Measurements from ENCODE around the gene CCDC178.

CCDC178 gene

GRCh38 chr18:33282709-33283333 is 157.7 kb downstream of the CCDC178 start:
- no peak overlapping the region for H3K4me3 ChIP-seq (ENCODE audit: control insufficient read depth in 1 of 7, extremely low read depth in 1 of 7, insufficient read depth in 4 of 7, low read depth in 2 of 7, low read length in 6 of 7)
- H3K27ac ChIP-seq (ENCODE audit: insufficient read depth in 1 of 2, low read depth in 1 of 2, low read length in 2 of 2, poor library complexity in 1 of 2, severe bottlenecking in 2 of 2): no peak overlapping the region
- 88% methylated on average over 3 of the region's 6 CpGs for WGBS (ENCODE audit: insufficient coverage)
- no peak for DNase-seq
- ChIA-PET POLR2A (no interaction called here), CTCF (no interaction called here)
- no peaks in the 10 kb centered on the region for H3K27me3 ChIP-seq (replicated peaks in 2 of 5; ENCODE audit: control insufficient read depth in 4 of 5, insufficient read depth in 5 of 5, low read length in 4 of 5)
- H3K36me3 ChIP-seq (ENCODE audit: control insufficient read depth in 4 of 4, insufficient read depth in 4 of 4, low read length in 3 of 4): no peaks in the 10 kb centered on the region
- peaks cover 0 to 1% (median 0%) of the 10 kb centered on the region in 5 experiments for H3K9me3 ChIP-seq (ENCODE audit: control extremely low read depth in 1 of 5, control insufficient read depth in 4 of 5, insufficient read depth in 2 of 5, low read depth in 1 of 5, low read length in 4 of 5)
- H3K4me1 ChIP-seq (ENCODE audit: control extremely low read depth in 1 of 4, control insufficient read depth in 4 of 4, insufficient read depth in 4 of 4, low read length in 3 of 4): no peaks in the 10 kb centered on the region

GRCh38 chr18:33282142-33282541 is 158.4 kb downstream of the CCDC178 start:
- no peak for DNase-seq
- ChIA-PET CTCF (no interaction called here), POLR2A (no interaction called here)
- no peaks in the 10 kb centered on the region for H3K4me1 ChIP-seq (ENCODE audit: control extremely low read depth in 1 of 4, control insufficient read depth in 4 of 4, insufficient read depth in 4 of 4, low read length in 3 of 4)
- no peaks in the 10 kb centered on the region for H3K36me3 ChIP-seq (ENCODE audit: control insufficient read depth in 4 of 4, insufficient read depth in 4 of 4, low read length in 3 of 4)
- peaks cover 0 to 3% (median 0%) of the 10 kb centered on the region in 5 experiments for H3K9me3 ChIP-seq (ENCODE audit: control extremely low read depth in 1 of 5, control insufficient read depth in 4 of 5, insufficient read depth in 2 of 5, low read depth in 1 of 5, low read length in 4 of 5)
- 90% methylated on average over 4 of the region's 7 CpGs for WGBS (ENCODE audit: insufficient coverage)
- H3K27ac ChIP-seq (ENCODE audit: insufficient read depth in 1 of 2, low read depth in 1 of 2, low read length in 2 of 2, poor library complexity in 1 of 2, severe bottlenecking in 2 of 2): no peak overlapping the region
- H3K27me3 ChIP-seq (replicated peaks in 2 of 5; ENCODE audit: control insufficient read depth in 4 of 5, insufficient read depth in 5 of 5, low read length in 4 of 5): no peaks in the 10 kb centered on the region
- no peak overlapping the region for H3K4me3 ChIP-seq (ENCODE audit: control insufficient read depth in 1 of 7, extremely low read depth in 1 of 7, insufficient read depth in 4 of 7, low read depth in 2 of 7, low read length in 6 of 7)

GRCh38 chr18:33277431-33277830 is 163.1 kb downstream of the CCDC178 start:
- Histone ChIP-seq H3K36me3 (ENCODE audit: control insufficient read depth in 4 of 4, insufficient read depth in 4 of 4, low read length in 3 of 4) (no peaks in the 10 kb centered on the region), H3K27me3 (replicated peaks in 2 of 5; ENCODE audit: control insufficient read depth in 4 of 5, insufficient read depth in 5 of 5, low read length in 4 of 5) (no peaks in the 10 kb centered on the region), H3K4me3 (ENCODE audit: control insufficient read depth in 1 of 7, extremely low read depth in 1 of 7, insufficient read depth in 4 of 7, low read depth in 2 of 7, low read length in 6 of 7) (no peak overlapping the region), H3K4me1 (ENCODE audit: control extremely low read depth in 1 of 4, control insufficient read depth in 4 of 4, insufficient read depth in 4 of 4, low read length in 3 of 4) (no peaks in the 10 kb centered on the region), H3K27ac (ENCODE audit: insufficient read depth in 1 of 2, low read depth in 1 of 2, low read length in 2 of 2, poor library complexity in 1 of 2, severe bottlenecking in 2 of 2) (no peak overlapping the region), H3K9me3 (ENCODE audit: control extremely low read depth in 1 of 5, control insufficient read depth in 4 of 5, insufficient read depth in 2 of 5, low read depth in 1 of 5, low read length in 4 of 5) (peaks cover 0 to 3% (median 0%) of the 10 kb centered on the region in 5 experiments)
- CTCF ChIA-PET: no interaction called here
- DNase-seq: no peak
- POLR2A ChIA-PET: no interaction called here

- ChIA-PET POLR2A (no interaction called here), CTCF (no interaction called here)
- Histone ChIP-seq H3K36me3 (ENCODE audit: control insufficient read depth in 4 of 4, insufficient read depth in 4 of 4, low read length in 3 of 4) (no peaks in the 10 kb centered on the region), H3K4me3 (ENCODE audit: control insufficient read depth in 1 of 7, extremely low read depth in 1 of 7, insufficient read depth in 4 of 7, low read depth in 2 of 7, low read length in 6 of 7) (no peak overlapping the region), H3K27me3 (replicated peaks in 2 of 5; ENCODE audit: control insufficient read depth in 4 of 5, insufficient read depth in 5 of 5, low read length in 4 of 5) (no peaks in the 10 kb centered on the region), H3K4me1 (ENCODE audit: control extremely low read depth in 1 of 4, control insufficient read depth in 4 of 4, insufficient read depth in 4 of 4, low read length in 3 of 4) (no peaks in the 10 kb centered on the region), H3K27ac (ENCODE audit: insufficient read depth in 1 of 2, low read depth in 1 of 2, low read length in 2 of 2, poor library complexity in 1 of 2, severe bottlenecking in 2 of 2) (no peak overlapping the region), H3K9me3 (ENCODE audit: control extremely low read depth in 1 of 5, control insufficient read depth in 4 of 5, insufficient read depth in 2 of 5, low read depth in 1 of 5, low read length in 4 of 5) (peaks cover 0 to 3% (median 0%) of the 10 kb centered on the region in 5 experiments)
- DNase-seq: no peak
Measured at GRCh38 chr18:33275843-33276242, 164.7 kb downstream of the CCDC178 start.

GRCh38 chr18:33270297-33270696 is 170.2 kb downstream of the CCDC178 start:
- H3K9me3 ChIP-seq (ENCODE audit: control extremely low read depth in 1 of 5, control insufficient read depth in 4 of 5, insufficient read depth in 2 of 5, low read depth in 1 of 5, low read length in 4 of 5): no peaks in the 10 kb centered on the region
- H3K4me3 ChIP-seq (ENCODE audit: control insufficient read depth in 1 of 7, extremely low read depth in 1 of 7, insufficient read depth in 4 of 7, low read depth in 2 of 7, low read length in 6 of 7): no peak overlapping the region
- CTCF ChIA-PET: no interaction called here
- no peak for DNase-seq
- no peaks in the 10 kb centered on the region for H3K4me1 ChIP-seq (ENCODE audit: control extremely low read depth in 1 of 4, control insufficient read depth in 4 of 4, insufficient read depth in 4 of 4, low read length in 3 of 4)
- POLR2A ChIA-PET: no interaction called here
- no peaks in the 10 kb centered on the region for H3K36me3 ChIP-seq (ENCODE audit: control insufficient read depth in 4 of 4, insufficient read depth in 4 of 4, low read length in 3 of 4)
- H3K27me3 ChIP-seq (replicated peaks in 2 of 5; ENCODE audit: control insufficient read depth in 4 of 5, insufficient read depth in 5 of 5, low read length in 4 of 5): no peaks in the 10 kb centered on the region
- WGBS (ENCODE audit: insufficient coverage): no CpG with 5 or more reads among the region's 1 CpG
- no peak overlapping the region for H3K27ac ChIP-seq (ENCODE audit: insufficient read depth in 1 of 2, low read depth in 1 of 2, low read length in 2 of 2, poor library complexity in 1 of 2, severe bottlenecking in 2 of 2)

GRCh38 chr18:33269223-33269622 is 171.3 kb downstream of the CCDC178 start:
- ChIA-PET POLR2A (no interaction called here), CTCF (no interaction called here)
- Histone ChIP-seq H3K27ac (ENCODE audit: insufficient read depth in 1 of 2, low read depth in 1 of 2, low read length in 2 of 2, poor library complexity in 1 of 2, severe bottlenecking in 2 of 2) (no peak overlapping the region), H3K4me1 (ENCODE audit: control extremely low read depth in 1 of 4, control insufficient read depth in 4 of 4, insufficient read depth in 4 of 4, low read length in 3 of 4) (no peaks in the 10 kb centered on the region), H3K9me3 (ENCODE audit: control extremely low read depth in 1 of 5, control insufficient read depth in 4 of 5, insufficient read depth in 2 of 5, low read depth in 1 of 5, low read length in 4 of 5) (no peaks in the 10 kb centered on the region), H3K27me3 (replicated peaks in 2 of 5; ENCODE audit: control insufficient read depth in 4 of 5, insufficient read depth in 5 of 5, low read length in 4 of 5) (no peaks in the 10 kb centered on the region), H3K4me3 (ENCODE audit: control insufficient read depth in 1 of 7, extremely low read depth in 1 of 7, insufficient read depth in 4 of 7, low read depth in 2 of 7, low read length in 6 of 7) (no peak overlapping the region), H3K36me3 (ENCODE audit: control insufficient read depth in 4 of 4, insufficient read depth in 4 of 4, low read length in 3 of 4) (no peaks in the 10 kb centered on the region)
- WGBS (ENCODE audit: insufficient coverage): 70% methylated on average over 2 of the region's 2 CpGs
- no peak for DNase-seq

- no peak overlapping the region for H3K27ac ChIP-seq (ENCODE audit: insufficient read depth in 1 of 2, low read depth in 1 of 2, low read length in 2 of 2, poor library complexity in 1 of 2, severe bottlenecking in 2 of 2)
- H3K9me3 ChIP-seq (ENCODE audit: control extremely low read depth in 1 of 5, control insufficient read depth in 4 of 5, insufficient read depth in 2 of 5, low read depth in 1 of 5, low read length in 4 of 5): no peaks in the 10 kb centered on the region
- no peak for DNase-seq
- ChIA-PET POLR2A (no interaction called here), CTCF (no interaction called here)
- no peaks in the 10 kb centered on the region for H3K36me3 ChIP-seq (ENCODE audit: control insufficient read depth in 4 of 4, insufficient read depth in 4 of 4, low read length in 3 of 4)
- WGBS (ENCODE audit: insufficient coverage): no CpG with 5 or more reads among the region's 1 CpG
- H3K4me1 ChIP-seq (ENCODE audit: control extremely low read depth in 1 of 4, control insufficient read depth in 4 of 4, insufficient read depth in 4 of 4, low read length in 3 of 4): no peaks in the 10 kb centered on the region
- H3K4me3 ChIP-seq (ENCODE audit: control insufficient read depth in 1 of 7, extremely low read depth in 1 of 7, insufficient read depth in 4 of 7, low read depth in 2 of 7, low read length in 6 of 7): no peak overlapping the region
- no peaks in the 10 kb centered on the region for H3K27me3 ChIP-seq (replicated peaks in 2 of 5; ENCODE audit: control insufficient read depth in 4 of 5, insufficient read depth in 5 of 5, low read length in 4 of 5)
Measured at GRCh38 chr18:33264566-33264965, 176.0 kb downstream of the CCDC178 start.

Data from common myeloid progenitor, CD34-positive (primary cell).